Smooth muscle cell (in vitro differentiated cells): Measurements from ENCODE around the gene ADPGK. TPM values are rescaled to one million over a fixed set of nuclear protein-coding genes. Genes with fewer than 3 reads are reported as not detected.

ENCODE experiments used
- DNase-seq: peaks from one replicate; lab custom pipeline; 2025; ENCODE audit not compliant: unreplicated experiment; lab: John Stamatoyannopoulos, UW
- H2AFZ ChIP-seq: fragments of 200-600 bp; sonication (generic); 2 replicates; pipeline ENCODE4 v1.6.0; 2016; ENCODE audit warnings: antibody characterized with exemption, low read depth, mild to moderate bottlenecking
- H3F3A ChIP-seq: fragments of 200-600 bp; sonication (generic); 2 replicates; pipeline ENCODE4 v1.6.0; 2017; ENCODE audit warnings: antibody characterized with exemption, low read depth
- H3K27ac ChIP-seq: fragments of 200-600 bp; sonication (generic); 2 replicates; pipeline ENCODE4 v1.5.1; 2016; ENCODE audit warnings: low read depth, mild to moderate bottlenecking
- H3K27me3 ChIP-seq: fragments of 200-600 bp; sonication (generic); 2 replicates; pipeline ENCODE4 v1.6.1; 2016; ENCODE audit warnings: low read depth, mild to moderate bottlenecking
- H3K36me3 ChIP-seq: fragments of 200-600 bp; sonication (generic); 2 replicates; pipeline ENCODE4 v1.5.1; 2016; ENCODE audit warnings: low read depth
- H3K4me1 ChIP-seq: fragments of 200-600 bp; sonication (generic); 2 replicates; pipeline ENCODE4 v1.5.1; 2016; ENCODE audit warnings: low read depth
- H3K4me2 ChIP-seq: fragments of 200-600 bp; sonication (generic); 2 replicates; pipeline ENCODE4 v1.6.0; 2016; ENCODE audit warnings: mild to moderate bottlenecking
- H3K4me3 ChIP-seq: fragments of 200-600 bp; sonication (generic); 2 replicates; pipeline ENCODE4 v1.5.1; 2016; ENCODE audit warnings: mild to moderate bottlenecking
- H3K79me2 ChIP-seq: fragments of 200-600 bp; sonication (generic); 2 replicates; pipeline ENCODE4 v1.6.0; 2016; ENCODE audit warnings: low read depth, mild to moderate bottlenecking
- H3K9ac ChIP-seq: fragments of 200-600 bp; sonication (generic); 2 replicates; pipeline ENCODE4 v1.6.0; 2016; ENCODE audit warnings: low read depth
- H3K9me3 ChIP-seq: fragments of 200-600 bp; sonication (generic); replicated peaks from 2 replicates; pipeline ENCODE4 v1.5.1; 2016; ENCODE audit warnings: low read depth
- H4K20me1 ChIP-seq: fragments of 200-600 bp; sonication (generic); 2 replicates; pipeline ENCODE4 v1.6.0; 2016; ENCODE audit warnings: low read depth
- WGBS: methylation state at CpG from one replicate; pipeline ENCODE4 v1.1.7; 2016; ENCODE audit warnings: low lambda C conversion rate; 5-methylcytosine and 5-hydroxymethylcytosine counted together
- polyA plus RNA-seq: library from polyadenylated mRNA; unstranded; fragments of >200 nt; fragmentation: Nextera tagmentation; extraction: Ambion mirVana; gene quantifications from 2 replicates; pipeline ENCODE4 v1.2.1, GENCODE V29; 2016
- total RNA-seq: library from RNA; depleted of rRNA; stranded (reverse); fragments of >200 nt; gene quantifications from 2 replicates; pipeline ENCODE4 v1.2.3, GENCODE V29; 2014
- TF ChIP-seq, protein P1 (sequence below): fragments of 200-600 bp; sonication (generic); IDR thresholded peaks from 2 replicates; pipeline ENCODE4 v1.5.1; 2017; ENCODE audit warnings: borderline replicate concordance, mild to moderate bottlenecking, antibody characterized with exemption; ENCODE audit not compliant: insufficient read depth, poor library complexity, severe bottlenecking

ADPGK gene
- total and polyA plus RNA-seq, 2 experiments from 2014 or later, result 53.4 to 67.3 TPM

DNA sequence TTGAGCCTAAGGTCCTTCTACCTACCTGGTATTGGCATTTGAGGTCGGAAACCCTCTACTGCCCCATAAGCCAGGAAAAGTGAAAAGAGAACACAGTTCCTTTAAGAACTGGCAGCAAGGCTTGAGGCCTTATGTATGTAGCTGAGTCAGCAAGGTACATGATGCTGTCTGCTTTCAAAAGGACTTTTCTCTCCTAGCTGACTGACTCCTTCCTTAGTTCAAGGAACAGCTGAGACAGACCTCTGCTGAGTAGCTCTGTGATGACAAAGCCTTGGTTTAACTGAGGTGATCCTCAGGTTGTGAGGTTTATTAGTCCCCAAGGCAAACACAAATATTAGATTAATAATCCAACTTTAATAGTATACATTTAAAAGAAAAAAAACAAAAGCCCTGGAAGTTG, 45.8 kb downstream of the ADPGK start:
- Histone ChIP-seq H3K9me3 (no peaks in the 10 kb centered on the region), H2AFZ (no peak overlapping the region), H3F3A (no peaks in the 10 kb centered on the region), H3K4me1 (no peaks in the 10 kb centered on the region), H3K27me3 (no peaks in the 10 kb centered on the region), H3K27ac (no peak overlapping the region), H3K9ac (no peak overlapping the region), H3K4me3 (no peak overlapping the region), H3K79me2 (no peaks in the 10 kb centered on the region), H3K4me2 (no peak overlapping the region), H3K36me3 (peaks cover 8% of the 10 kb centered on the region), H4K20me1 (no peaks in the 10 kb centered on the region)
- TF ChIP-seq, protein P1, sequence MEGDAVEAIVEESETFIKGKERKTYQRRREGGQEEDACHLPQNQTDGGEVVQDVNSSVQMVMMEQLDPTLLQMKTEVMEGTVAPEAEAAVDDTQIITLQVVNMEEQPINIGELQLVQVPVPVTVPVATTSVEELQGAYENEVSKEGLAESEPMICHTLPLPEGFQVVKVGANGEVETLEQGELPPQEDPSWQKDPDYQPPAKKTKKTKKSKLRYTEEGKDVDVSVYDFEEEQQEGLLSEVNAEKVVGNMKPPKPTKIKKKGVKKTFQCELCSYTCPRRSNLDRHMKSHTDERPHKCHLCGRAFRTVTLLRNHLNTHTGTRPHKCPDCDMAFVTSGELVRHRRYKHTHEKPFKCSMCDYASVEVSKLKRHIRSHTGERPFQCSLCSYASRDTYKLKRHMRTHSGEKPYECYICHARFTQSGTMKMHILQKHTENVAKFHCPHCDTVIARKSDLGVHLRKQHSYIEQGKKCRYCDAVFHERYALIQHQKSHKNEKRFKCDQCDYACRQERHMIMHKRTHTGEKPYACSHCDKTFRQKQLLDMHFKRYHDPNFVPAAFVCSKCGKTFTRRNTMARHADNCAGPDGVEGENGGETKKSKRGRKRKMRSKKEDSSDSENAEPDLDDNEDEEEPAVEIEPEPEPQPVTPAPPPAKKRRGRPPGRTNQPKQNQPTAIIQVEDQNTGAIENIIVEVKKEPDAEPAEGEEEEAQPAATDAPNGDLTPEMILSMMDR, result no peak
- DNase-seq, result no peak
- 100% methylated on average over 1 of the region's 1 CpG for WGBS

DNA sequence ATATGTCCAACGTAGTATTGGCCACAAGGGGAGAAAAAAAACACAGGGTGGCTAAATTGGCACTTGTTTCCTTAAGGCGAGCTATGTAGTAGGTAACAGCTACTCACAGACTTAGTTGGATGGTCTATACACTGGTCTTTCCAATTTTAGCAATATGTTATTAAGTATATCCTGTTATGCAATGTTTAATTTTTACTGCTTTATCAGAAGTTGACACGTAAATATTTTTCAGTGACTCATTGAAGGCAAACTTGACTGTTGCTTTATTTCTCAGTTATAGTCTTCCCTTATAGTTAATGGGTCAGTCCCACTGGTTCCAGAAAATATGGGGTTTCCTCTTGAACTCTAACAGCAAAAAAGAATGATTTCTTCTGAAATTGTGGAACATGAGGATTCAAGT, 46.5 kb downstream of the ADPGK start:
- Histone ChIP-seq H3K79me2 (no peaks in the 10 kb centered on the region), H3F3A (no peaks in the 10 kb centered on the region), H3K4me2 (no peak overlapping the region), H3K27ac (no peak overlapping the region), H3K4me1 (no peaks in the 10 kb centered on the region), H3K27me3 (no peaks in the 10 kb centered on the region), H3K36me3 (peaks cover 8% of the 10 kb centered on the region), H3K4me3 (no peak overlapping the region), H4K20me1 (no peaks in the 10 kb centered on the region), H2AFZ (no peak overlapping the region), H3K9ac (no peak overlapping the region), H3K9me3 (no peaks in the 10 kb centered on the region)
- TF ChIP-seq, protein P1, result no peak
- DNase-seq, result no peak
- WGBS, result 89% methylated on average over 3 of the region's 3 CpGs

DNA sequence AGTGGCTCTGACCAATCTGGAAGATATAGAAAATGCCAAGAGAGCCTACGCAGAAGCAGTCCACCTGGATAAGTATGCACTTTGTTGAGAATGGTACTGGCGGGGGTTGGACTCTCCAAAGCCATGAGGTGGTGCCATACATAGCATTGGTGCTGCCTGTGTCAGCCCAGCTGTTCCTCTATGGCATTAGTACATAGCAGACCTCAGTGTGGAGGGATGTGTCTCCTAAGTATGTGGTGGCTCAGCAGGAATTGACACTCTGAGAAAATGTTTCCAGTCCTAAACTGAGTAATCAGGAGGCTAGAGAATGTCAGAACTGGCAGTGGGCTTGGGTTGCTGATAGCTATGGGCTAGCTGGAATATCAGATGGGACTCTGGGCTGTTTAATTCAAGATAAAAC, 48.4 kb downstream of the ADPGK start:
- no peaks in the 10 kb centered on the region for H3K9me3 ChIP-seq
- DNase-seq, result no peak

More for the DNA sequence above, 48.4 kb downstream of the ADPGK start:
- H3K4me3 ChIP-seq, result no peak overlapping the region
- no peak overlapping the region for H3K27ac ChIP-seq
- H3K4me1 ChIP-seq, result no peaks in the 10 kb centered on the region
- 100% methylated on average over 2 of the region's 2 CpGs for WGBS
- no peak overlapping the region for H3K4me2 ChIP-seq
- H3K79me2 ChIP-seq, result no peaks in the 10 kb centered on the region
- TF ChIP-seq, protein P1, result no peak
- H4K20me1 ChIP-seq, result no peaks in the 10 kb centered on the region
- H3K9ac ChIP-seq, result no peak overlapping the region
- H3K27me3 ChIP-seq, result no peaks in the 10 kb centered on the region
- H3K36me3 ChIP-seq, result peaks cover 8% of the 10 kb centered on the region
- no peak overlapping the region for H2AFZ ChIP-seq
- no peaks in the 10 kb centered on the region for H3F3A ChIP-seq
